Muscle layer of duodenum (tissue), 2 donors: ENCODE measurements around the gene RTN4RL2.
"Not testable (repeated sequence)": the region's sequence is repeated elsewhere in the genome, so short reads cannot be mapped to it uniquely, and the experiment has no call there.

ENCODE experiments used
- H3K27ac ChIP-seq: one replicate; pipeline ENCODE4 v1.7.0; 2013; ENCODE audit warnings: mild to moderate bottlenecking, low read length
- H3K27me3 ChIP-seq: one replicate; pipeline ENCODE4 v1.7.0; 2013; ENCODE audit warnings: low read depth, mild to moderate bottlenecking, control low read depth, low read length
- H3K36me3 ChIP-seq, 2 donors: one replicate each; pipeline ENCODE4 v1.7.0; 2013; ENCODE audit warnings: low read length in 2 of 2, control low read depth in 1 of 2, mild to moderate bottlenecking in 1 of 2; ENCODE audit not compliant: insufficient read depth in 2 of 2, control insufficient read depth in 1 of 2
- H3K4me1 ChIP-seq, 2 donors: one replicate each; pipeline ENCODE4 v1.7.0; 2013; ENCODE audit warnings: low read length in 2 of 2, mild to moderate bottlenecking in 2 of 2, control low read depth in 1 of 2, moderate library complexity in 1 of 2; ENCODE audit not compliant: insufficient read depth in 2 of 2, control insufficient read depth in 1 of 2
- H3K4me3 ChIP-seq, 2 donors: one replicate each; pipeline ENCODE4 v1.7.0; 2013; ENCODE audit warnings: low read length in 2 of 2, low read depth in 1 of 2, mild to moderate bottlenecking in 1 of 2
- H3K9me3 ChIP-seq, 2 donors: one replicate each; pipeline ENCODE4 v1.7.0; 2013; ENCODE audit warnings: low read length in 2 of 2, control low read depth in 1 of 2, mild to moderate bottlenecking in 1 of 2; ENCODE audit not compliant: control insufficient read depth in 1 of 2
- donor health status: healthy.

Gene RTN4RL2

DNA sequence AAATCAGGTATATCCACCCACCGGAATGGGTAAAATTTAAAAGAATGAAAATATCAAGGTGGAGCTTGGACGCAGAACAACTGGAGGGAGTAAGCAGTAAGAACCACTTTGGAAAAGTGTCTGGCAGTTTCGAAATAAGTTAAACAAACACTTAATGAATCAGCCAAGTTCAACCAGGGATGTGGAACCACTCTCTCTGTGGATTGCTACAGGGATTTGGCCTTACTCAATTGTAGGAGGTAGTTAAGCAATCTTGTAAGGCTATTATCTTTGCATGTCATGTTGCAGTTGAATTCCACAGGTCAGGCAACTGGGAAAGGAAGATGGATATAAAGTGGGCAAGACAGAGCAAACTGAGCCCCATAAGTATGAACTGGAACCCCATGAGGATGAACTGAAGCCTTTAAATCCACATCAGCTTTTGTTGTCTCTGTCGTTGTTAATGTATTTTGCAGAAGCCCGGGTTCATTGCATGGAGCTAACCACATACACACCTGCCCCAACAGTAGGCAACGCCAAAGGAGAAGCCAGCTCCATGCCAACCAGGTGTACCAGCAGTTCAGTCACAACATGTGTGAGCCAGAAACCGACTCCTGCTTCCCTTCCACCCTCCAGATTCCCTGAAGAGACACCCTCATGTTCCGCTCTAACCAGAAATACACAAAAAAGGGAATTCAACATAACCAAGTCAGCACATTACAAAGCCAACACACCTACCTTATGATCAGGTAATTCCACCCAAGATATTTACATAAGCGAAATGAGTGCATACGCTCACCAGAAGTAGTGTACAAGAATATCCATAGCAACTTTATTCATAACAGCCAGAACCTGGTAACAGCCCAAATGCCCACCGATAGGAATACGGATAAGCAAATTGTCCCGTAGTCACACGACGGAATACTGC is 25.4 kb upstream of the RTN4RL2 start:
- no peaks in the 10 kb centered on the region for H3K27me3 ChIP-seq
- no peak overlapping the region for H3K27ac ChIP-seq
- no peaks in the 10 kb centered on the region for H3K36me3 ChIP-seq
- H3K4me3 ChIP-seq = no peak overlapping the region
- no peaks in the 10 kb centered on the region for H3K9me3 ChIP-seq
- H3K4me1 ChIP-seq = peaks cover 0 to 5% of the 10 kb centered on the region in 2 donors

- H3K9me3 ChIP-seq = no peaks in the 10 kb centered on the region
- H3K27me3 ChIP-seq = no peaks in the 10 kb centered on the region
- no peak overlapping the region for H3K27ac ChIP-seq
- no peaks in the 10 kb centered on the region for H3K36me3 ChIP-seq
- peaks cover 0 to 5% of the 10 kb centered on the region in 2 donors for H3K4me1 ChIP-seq
- H3K4me3 ChIP-seq = no peak overlapping the region
Measured at GRCh38 chr11:57436031-57436430, 24.3 kb upstream of the RTN4RL2 start.

GRCh38 chr11:57438345-57439285 is 21.7 kb upstream of the RTN4RL2 start:
- no peaks in the 10 kb centered on the region for H3K36me3 ChIP-seq
- H3K27me3 ChIP-seq = no peaks in the 10 kb centered on the region
- H3K4me1 ChIP-seq = peaks cover 0 to 5% of the 10 kb centered on the region in 2 donors
- H3K9me3 ChIP-seq = no peaks in the 10 kb centered on the region
- H3K27ac ChIP-seq = no peak overlapping the region
- no peak overlapping the region for H3K4me3 ChIP-seq

- no peaks in the 10 kb centered on the region for H3K36me3 ChIP-seq
- no peak overlapping the region for H3K27ac ChIP-seq
- H3K27me3 ChIP-seq = no peaks in the 10 kb centered on the region
- H3K4me1 ChIP-seq = peaks cover 0 to 4% of the 10 kb centered on the region in 2 donors
- H3K9me3 ChIP-seq = no peaks in the 10 kb centered on the region
- H3K4me3 ChIP-seq = no peak overlapping the region
Measured at GRCh38 chr11:57439786-57440185, 20.5 kb upstream of the RTN4RL2 start.

GRCh38 chr11:57440744-57441414 is 19.4 kb upstream of the RTN4RL2 start:
- no peak overlapping the region for H3K27ac ChIP-seq

GRCh38 chr11:57444362-57445121 is 15.8 kb upstream of the RTN4RL2 start:
- Histone ChIP-seq H3K27me3 (no peaks in the 10 kb centered on the region), H3K36me3 (no peaks in the 10 kb centered on the region), H3K9me3 (no peaks in the 10 kb centered on the region), H3K27ac (no peak overlapping the region), H3K4me3 (no peak overlapping the region), H3K4me1 (no peaks in the 10 kb centered on the region)

More at GRCh38 chr11:57440744-57441414, 19.4 kb upstream of the RTN4RL2 start:
- no peaks in the 10 kb centered on the region for H3K9me3 ChIP-seq
- no peak overlapping the region for H3K4me3 ChIP-seq
- no peaks in the 10 kb centered on the region for H3K36me3 ChIP-seq
- no peaks in the 10 kb centered on the region for H3K4me1 ChIP-seq
- H3K27me3 ChIP-seq = no peaks in the 10 kb centered on the region

- H3K36me3 ChIP-seq, H3K4me1 ChIP-seq, H3K27me3 ChIP-seq, H3K27ac ChIP-seq, H3K4me3 ChIP-seq, H3K9me3 ChIP-seq: not testable (repeated sequence)
Measured at GRCh38 chr11:57445122-57445394, 15.3 kb upstream of the RTN4RL2 start.

- no peaks in the 10 kb centered on the region for H3K27me3 ChIP-seq
- H3K27ac ChIP-seq = no peak overlapping the region
- H3K36me3 ChIP-seq = no peaks in the 10 kb centered on the region
- H3K4me3 ChIP-seq = no peak overlapping the region
- H3K4me1 ChIP-seq = no peaks in the 10 kb centered on the region
- no peaks in the 10 kb centered on the region for H3K9me3 ChIP-seq
Measured at GRCh38 chr11:57446055-57446454, 14.3 kb upstream of the RTN4RL2 start.

GRCh38 chr11:57453543-57454177 is 6.7 kb upstream of the RTN4RL2 start:
- H3K36me3 ChIP-seq = no peaks in the 10 kb centered on the region
- no peak overlapping the region for H3K27ac ChIP-seq
- H3K4me1 ChIP-seq = peaks cover 0 to 14% of the 10 kb centered on the region in 2 donors

DNA sequence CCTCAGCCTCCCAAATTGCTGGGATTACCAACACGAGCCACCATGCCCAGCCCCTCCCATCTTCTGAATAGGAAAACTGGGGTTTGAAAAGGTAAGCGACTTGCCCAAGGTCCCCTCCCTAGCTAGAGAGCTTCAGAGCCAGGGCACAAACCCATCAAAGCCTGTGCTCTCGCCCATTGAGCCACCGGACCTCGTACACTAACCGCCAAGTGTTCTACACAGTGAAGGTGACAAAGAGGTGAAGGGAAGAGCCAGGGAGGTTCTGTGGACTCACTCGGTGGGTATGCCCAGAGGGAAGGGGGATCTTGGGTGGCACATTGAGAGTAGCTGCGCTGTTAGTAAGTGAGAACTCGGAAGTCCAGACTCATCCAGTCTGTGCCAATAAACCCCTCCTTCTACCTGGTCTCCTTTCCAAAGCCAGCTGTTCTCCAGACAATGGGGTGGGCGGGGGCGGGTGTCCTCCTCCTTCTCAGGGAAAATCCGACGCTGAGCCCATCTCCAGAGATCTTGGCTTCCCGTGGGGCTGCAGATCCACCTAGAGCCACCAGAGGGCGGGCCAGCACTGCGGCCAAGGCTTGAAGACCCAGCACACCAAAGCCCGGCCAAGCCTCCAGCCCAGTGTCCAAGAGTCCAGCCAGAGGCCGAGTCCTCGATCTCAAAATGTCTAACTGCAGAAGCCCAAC is 3.2 kb upstream of the RTN4RL2 start:
- Histone ChIP-seq H3K27ac (no peak overlapping the region), H3K9me3 (no peaks in the 10 kb centered on the region), H3K4me1 (peaks cover 0 to 35% of the 10 kb centered on the region in 2 donors), H3K36me3 (no peaks in the 10 kb centered on the region), H3K4me3 (peak overlapping the region in 1 of 2 donors; percentile 14), H3K27me3 (peaks cover 21% of the 10 kb centered on the region)

More at GRCh38 chr11:57453543-57454177, 6.7 kb upstream of the RTN4RL2 start:
- peaks cover 6% of the 10 kb centered on the region for H3K27me3 ChIP-seq
- no peak overlapping the region for H3K4me3 ChIP-seq
- H3K9me3 ChIP-seq = no peaks in the 10 kb centered on the region
